Measurements from ENCODE around the gene KCNH4. TPM values are rescaled to one million over a fixed set of nuclear protein-coding genes. Genes with fewer than 3 reads are reported as not detected.
"Not testable (repeated sequence)": the region's sequence is repeated elsewhere in the genome, so short reads cannot be mapped to it uniquely, and the experiment has no call there.

Gene KCNH4
- total RNA-seq, 4 donors from 2014 or later = not detected

- in situ Hi-C loops (cut with MboI; ENCODE audit: low pct_ligation_motif_present in 1 of 4, low pct_unique_long_range_greater_than_20kb in 1 of 4, low sequenced_read_pairs in 3 of 4) (no loop called here), intact Hi-C loops (cut with DNase I; ENCODE audit: low total_unique reads) (no loop called here)
- WGBS, 2 donors (ENCODE audit: low coverage in 1 of 2) = 65 to 79% methylated on average over 6 to 7 of the region's 7 CpGs
- H3K9me3 ChIP-seq = no peaks in the 10 kb centered on the region
- peak overlapping the region; percentile 9 to 65 (median 20) for H3K27ac ChIP-seq
- peaks cover 0 to 3% (median 1%) of the 10 kb centered on the region in 4 donors for H3K4me1 ChIP-seq
- no peak overlapping the region for H3K4me3 ChIP-seq
- H3K27me3 ChIP-seq = no peaks in the 10 kb centered on the region
- no peak for DNase-seq
- no peak for TF ChIP-seq EP300 (IDR thresholded peaks at IDR 0.05; ENCODE audit: low read depth)
- no peak for TF ChIP-seq CTCF (IDR thresholded peaks at IDR 0.05)
- no peak for TF ChIP-seq POLR2AphosphoS5 (IDR thresholded peaks at IDR 0.05)
- no peak for TF ChIP-seq POLR2A (IDR thresholded peaks at IDR 0.05)
- peaks cover 0 to 64% (median 22%) of the 10 kb centered on the region in 4 donors for H3K36me3 ChIP-seq
These were observed 31.4 kb upstream of the KCNH4 start for GRCh38 chr17:42212382-42212781.

GRCh38 chr17:42211921-42212341 lies 31.0 kb upstream of the KCNH4 start:
- TF ChIP-seq POLR2AphosphoS5 (IDR thresholded peaks at IDR 0.05) = peak in 2 of 3 donors; percentile 44 to 48
- DNase-seq = peak; percentile 45
- peak overlapping the region; percentile 9 to 65 (median 34) for H3K27ac ChIP-seq
- H3K36me3 ChIP-seq = peaks cover 0 to 61% (median 22%) of the 10 kb centered on the region in 4 donors
- H3K4me3 ChIP-seq; in situ Hi-C loops (cut with MboI; ENCODE audit: low pct_ligation_motif_present in 1 of 4, low pct_unique_long_range_greater_than_20kb in 1 of 4, low sequenced_read_pairs in 3 of 4); H3K27me3 ChIP-seq; intact Hi-C loops (cut with DNase I; ENCODE audit: low total_unique reads); H3K4me1 ChIP-seq; H3K9me3 ChIP-seq: not testable (repeated sequence)
- 52% methylated on average over 9 of the region's 9 CpGs; no CpG with 5 or more reads in 1 of the 2 donors for WGBS, 2 donors (ENCODE audit: low coverage in 1 of 2)

GRCh38 chr17:42210046-42210445 lies 29.1 kb upstream of the KCNH4 start:
- intact Hi-C loops (cut with DNase I; ENCODE audit: low total_unique reads) = no loop called here
- in situ Hi-C loops (cut with MboI; ENCODE audit: low pct_ligation_motif_present in 1 of 4, low pct_unique_long_range_greater_than_20kb in 1 of 4, low sequenced_read_pairs in 3 of 4) = no loop called here
- WGBS, 2 donors (ENCODE audit: low coverage in 1 of 2) = 92 to 95% methylated on average over 6 of the region's 6 CpGs
- Histone ChIP-seq H3K9me3 (no peaks in the 10 kb centered on the region), H3K27ac (no peak overlapping the region), H3K4me1 (peaks cover 0 to 3% (median 1%) of the 10 kb centered on the region in 4 donors), H3K4me3 (no peak overlapping the region), H3K27me3 (no peaks in the 10 kb centered on the region), H3K36me3 (peaks cover 0 to 51% (median 23%) of the 10 kb centered on the region in 4 donors)
- TF ChIP-seq POLR2AphosphoS5 (IDR thresholded peaks at IDR 0.05) (no peak), EP300 (IDR thresholded peaks at IDR 0.05; ENCODE audit: low read depth) (no peak), POLR2A (IDR thresholded peaks at IDR 0.05) (no peak), CTCF (IDR thresholded peaks at IDR 0.05) (no peak)
- no peak for DNase-seq

- H3K27ac ChIP-seq; H3K4me3 ChIP-seq; H3K27me3 ChIP-seq; in situ Hi-C loops (cut with MboI; ENCODE audit: low pct_ligation_motif_present in 1 of 4, low pct_unique_long_range_greater_than_20kb in 1 of 4, low sequenced_read_pairs in 3 of 4); H3K4me1 ChIP-seq; H3K9me3 ChIP-seq; DNase-seq: not testable (repeated sequence)
- intact Hi-C loops (cut with DNase I; ENCODE audit: low total_unique reads) = loop anchor here (10.0 kb wide), 1 partner anchor 1989 kb away; the partner anchor contains the start of gene ATXN7L3
- H3K36me3 ChIP-seq = peaks cover 0 to 57% (median 21%) of the 10 kb centered on the region in 4 donors
- 75 to 80% methylated on average over 7 to 8 of the region's 8 CpGs for WGBS, 2 donors (ENCODE audit: low coverage in 1 of 2)
These were observed 25.2 kb upstream of the KCNH4 start for GRCh38 chr17:42206153-42206612.

- H3K4me3 ChIP-seq = no peak overlapping the region
- in situ Hi-C loops (cut with MboI; ENCODE audit: low pct_ligation_motif_present in 1 of 4, low pct_unique_long_range_greater_than_20kb in 1 of 4, low sequenced_read_pairs in 3 of 4) = no loop called here
- H3K9me3 ChIP-seq = no peaks in the 10 kb centered on the region
- H3K27ac ChIP-seq = no peak overlapping the region
- peaks cover 0 to 15% (median 7%) of the 10 kb centered on the region in 4 donors for H3K4me1 ChIP-seq
- intact Hi-C loops (cut with DNase I; ENCODE audit: low total_unique reads) = loop anchor here (10.0 kb wide), 1 partner anchor 1991 kb away; the partner anchor contains the start of gene ATXN7L3
- H3K36me3 ChIP-seq = peaks cover 0 to 41% (median 10%) of the 10 kb centered on the region in 4 donors
- DNase-seq = no peak
- WGBS, 2 donors (ENCODE audit: low coverage in 1 of 2) = 100% methylated on average over 1 to 2 of the region's 2 CpGs
- H3K27me3 ChIP-seq = no peaks in the 10 kb centered on the region
- no peak for TF ChIP-seq POLR2AphosphoS5 (IDR thresholded peaks at IDR 0.05)
- TF ChIP-seq EP300 (IDR thresholded peaks at IDR 0.05; ENCODE audit: low read depth) = no peak
- TF ChIP-seq POLR2A (IDR thresholded peaks at IDR 0.05) = no peak
- TF ChIP-seq CTCF (IDR thresholded peaks at IDR 0.05) = no peak
These were observed 22.4 kb upstream of the KCNH4 start for GRCh38 chr17:42203354-42203753.

All from transverse colon (tissue), 4 donors.